ENCODE data around the gene DDX23. TPM values are rescaled to one million over a fixed set of nuclear protein-coding genes. Genes with fewer than 3 reads are reported as not detected.

Gene DDX23
- total RNA-seq, 2 donors from 2014 or later = 98.5 to 108 TPM

- no peak for DNase-seq
- no peaks in the 10 kb centered on the region for H3K27me3 ChIP-seq (ENCODE audit: control insufficient read depth, insufficient read depth, low read length, poor library complexity, severe bottlenecking)
- H3K4me3 ChIP-seq (ENCODE audit: low read length) = no peak overlapping the region
- Mint-ChIP-seq H3K4me3 (no peak overlapping the region), H3K36me3 (ENCODE audit: low read depth) (peaks cover 54% of the 10 kb centered on the region), H3K27ac (no peak overlapping the region), H3K27me3 (ENCODE audit: insufficient read depth) (peaks cover 16% of the 10 kb centered on the region), H3K4me1 (no peaks in the 10 kb centered on the region), H3K9me3 (no peaks in the 10 kb centered on the region)
- peaks cover 51% of the 10 kb centered on the region for H3K36me3 ChIP-seq (ENCODE audit: control insufficient read depth, insufficient read depth, low read length)
- 88 to 94% methylated on average over 9 to 15 of the region's 15 CpGs for WGBS, 2 experiments (ENCODE audit: insufficient coverage in 1 of 2, insufficient read length in 1 of 2)
- H3K9me3 ChIP-seq (ENCODE audit: control insufficient read depth, low read length) = no peaks in the 10 kb centered on the region
- TF ChIP-seq, protein P1, sequence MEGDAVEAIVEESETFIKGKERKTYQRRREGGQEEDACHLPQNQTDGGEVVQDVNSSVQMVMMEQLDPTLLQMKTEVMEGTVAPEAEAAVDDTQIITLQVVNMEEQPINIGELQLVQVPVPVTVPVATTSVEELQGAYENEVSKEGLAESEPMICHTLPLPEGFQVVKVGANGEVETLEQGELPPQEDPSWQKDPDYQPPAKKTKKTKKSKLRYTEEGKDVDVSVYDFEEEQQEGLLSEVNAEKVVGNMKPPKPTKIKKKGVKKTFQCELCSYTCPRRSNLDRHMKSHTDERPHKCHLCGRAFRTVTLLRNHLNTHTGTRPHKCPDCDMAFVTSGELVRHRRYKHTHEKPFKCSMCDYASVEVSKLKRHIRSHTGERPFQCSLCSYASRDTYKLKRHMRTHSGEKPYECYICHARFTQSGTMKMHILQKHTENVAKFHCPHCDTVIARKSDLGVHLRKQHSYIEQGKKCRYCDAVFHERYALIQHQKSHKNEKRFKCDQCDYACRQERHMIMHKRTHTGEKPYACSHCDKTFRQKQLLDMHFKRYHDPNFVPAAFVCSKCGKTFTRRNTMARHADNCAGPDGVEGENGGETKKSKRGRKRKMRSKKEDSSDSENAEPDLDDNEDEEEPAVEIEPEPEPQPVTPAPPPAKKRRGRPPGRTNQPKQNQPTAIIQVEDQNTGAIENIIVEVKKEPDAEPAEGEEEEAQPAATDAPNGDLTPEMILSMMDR (conservative IDR thresholded peaks at IDR 0.05) = no peak
- no peak overlapping the region for H3K27ac ChIP-seq (ENCODE audit: low read depth, low read length)
- no peak overlapping the region for H3K9ac ChIP-seq (ENCODE audit: extremely low read depth, low read length, poor library complexity, severe bottlenecking)
- H3K4me1 ChIP-seq (ENCODE audit: control insufficient read depth, insufficient read depth, low read length) = no peaks in the 10 kb centered on the region
Measured at GRCh38 chr12:48826209-48826855, 25.6 kb downstream of the DDX23 start.

- WGBS, 2 experiments (ENCODE audit: insufficient coverage in 1 of 2, insufficient read length in 1 of 2) = 96 to 100% methylated on average over 3 to 4 of the region's 4 CpGs
- H3K9me3 ChIP-seq (ENCODE audit: control insufficient read depth, low read length) = no peaks in the 10 kb centered on the region
- TF ChIP-seq, protein P1 (conservative IDR thresholded peaks at IDR 0.05) = no peak
- DNase-seq = no peak
- Mint-ChIP-seq H3K4me1 (no peaks in the 10 kb centered on the region), H3K36me3 (ENCODE audit: low read depth) (peaks cover 42% of the 10 kb centered on the region), H3K27ac (no peak overlapping the region), H3K9me3 (no peaks in the 10 kb centered on the region), H3K4me3 (no peak overlapping the region), H3K27me3 (ENCODE audit: insufficient read depth) (peaks cover 26% of the 10 kb centered on the region)
- no peak overlapping the region for H3K27ac ChIP-seq (ENCODE audit: low read depth, low read length)
- no peaks in the 10 kb centered on the region for H3K4me1 ChIP-seq (ENCODE audit: control insufficient read depth, insufficient read depth, low read length)
- H3K9ac ChIP-seq (ENCODE audit: extremely low read depth, low read length, poor library complexity, severe bottlenecking) = no peak overlapping the region
- H3K4me3 ChIP-seq (ENCODE audit: low read length) = no peak overlapping the region
- H3K36me3 ChIP-seq (ENCODE audit: control insufficient read depth, insufficient read depth, low read length) = peaks cover 38% of the 10 kb centered on the region
- H3K27me3 ChIP-seq (ENCODE audit: control insufficient read depth, insufficient read depth, low read length, poor library complexity, severe bottlenecking) = no peaks in the 10 kb centered on the region
Measured at GRCh38 chr12:48824905-48825304, 27.1 kb downstream of the DDX23 start.

GRCh38 chr12:48824112-48824511 is 27.9 kb downstream of the DDX23 start:
- no peak overlapping the region for H3K27ac ChIP-seq (ENCODE audit: low read depth, low read length)
- no peaks in the 10 kb centered on the region for H3K9me3 Mint-ChIP-seq
- H3K4me3 Mint-ChIP-seq = no peak overlapping the region
- peak; percentile 87 for DNase-seq
- peaks cover 6% of the 10 kb centered on the region for H3K4me1 Mint-ChIP-seq
- no peak overlapping the region for H3K27ac Mint-ChIP-seq
- no peaks in the 10 kb centered on the region for H3K4me1 ChIP-seq (ENCODE audit: control insufficient read depth, insufficient read depth, low read length)
- 66 to 83% methylated on average over 7 to 12 of the region's 12 CpGs for WGBS, 2 experiments (ENCODE audit: insufficient coverage in 1 of 2, insufficient read length in 1 of 2)
- peaks cover 34% of the 10 kb centered on the region for H3K27me3 Mint-ChIP-seq (ENCODE audit: insufficient read depth)
- H3K9me3 ChIP-seq (ENCODE audit: control insufficient read depth, low read length) = no peaks in the 10 kb centered on the region
- no peak overlapping the region for H3K9ac ChIP-seq (ENCODE audit: extremely low read depth, low read length, poor library complexity, severe bottlenecking)
- TF ChIP-seq, protein P1 (conservative IDR thresholded peaks at IDR 0.05) = no peak
- H3K4me3 ChIP-seq (ENCODE audit: low read length) = no peak overlapping the region
- H3K36me3 Mint-ChIP-seq (ENCODE audit: low read depth) = peaks cover 34% of the 10 kb centered on the region
- peaks cover 32% of the 10 kb centered on the region for H3K36me3 ChIP-seq (ENCODE audit: control insufficient read depth, insufficient read depth, low read length)
- no peaks in the 10 kb centered on the region for H3K27me3 ChIP-seq (ENCODE audit: control insufficient read depth, insufficient read depth, low read length, poor library complexity, severe bottlenecking)

All from endodermal cell (in vitro differentiated cells).